ENCODE measurements around the gene TRIM10.

Gene TRIM10

GRCh38 chr6:30160785-30161531 lies at the start of gene TRIM10:
Gene TRIM10, minus strand, starts transcription at chr6:30161211. Its CDS starts 353 bp downstream, at chr6:30160858.
- DNase-seq, result no peak

GRCh38 chr6:30207619-30208295 lies 46.7 kb upstream of the TRIM10 start:
- no peak for DNase-seq

- no peak for DNase-seq
These were observed 46.0 kb upstream of the TRIM10 start for GRCh38 chr6:30206799-30207618.

GRCh38 chr6:30206152-30206551 lies 45.1 kb upstream of the TRIM10 start:
- no peak for DNase-seq

GRCh38 chr6:30204116-30204515 lies 43.1 kb upstream of the TRIM10 start:
- no peak for DNase-seq

GRCh38 chr6:30202366-30202765 lies 41.4 kb upstream of the TRIM10 start:
- no peak for DNase-seq

- no peak for DNase-seq
These were observed 39.7 kb upstream of the TRIM10 start for GRCh38 chr6:30200551-30201281.

- DNase-seq, result no peak
These were observed 37.4 kb upstream of the TRIM10 start for GRCh38 chr6:30198166-30199084.

- DNase-seq, result no peak
These were observed 35.4 kb upstream of the TRIM10 start for GRCh38 chr6:30196376-30196775.

- no peak for DNase-seq
These were observed 34.9 kb upstream of the TRIM10 start for GRCh38 chr6:30195951-30196350.

- no peak for DNase-seq
These were observed 34.0 kb upstream of the TRIM10 start for GRCh38 chr6:30194797-30195690.

GRCh38 chr6:30192076-30192475 lies 31.1 kb upstream of the TRIM10 start:
- no peak for DNase-seq

GRCh38 chr6:30188541-30188940 lies 27.5 kb upstream of the TRIM10 start:
- no peak for DNase-seq

- no peak for DNase-seq
These were observed 25.0 kb upstream of the TRIM10 start for GRCh38 chr6:30185846-30186484.

- no peak for DNase-seq
These were observed 23.5 kb upstream of the TRIM10 start for GRCh38 chr6:30184417-30185031.

- no peak for DNase-seq
These were observed 19.1 kb upstream of the TRIM10 start for GRCh38 chr6:30180145-30180544.

- no peak for DNase-seq
These were observed 17.8 kb upstream of the TRIM10 start for GRCh38 chr6:30178837-30179236.

GRCh38 chr6:30175765-30176164 lies 14.8 kb upstream of the TRIM10 start:
- no peak for DNase-seq

GRCh38 chr6:30172681-30173080 lies 11.7 kb upstream of the TRIM10 start:
- DNase-seq, result no peak
